Thoracic aorta (tissue), 2 donors: ENCODE measurements around the gene ZNF407. TPM values are rescaled to one million over a fixed set of nuclear protein-coding genes. Genes with fewer than 3 reads are reported as not detected.

ENCODE experiments used
- ATAC-seq: fragments of 150-250 bp; one replicate; pipeline ENCODE4 v1.8.0; 2017; ENCODE audit warnings: low read depth; ENCODE audit not compliant: insufficient number of reproducible peaks, low FRiP score
- DNase-seq: peaks from one replicate; pipeline ENCODE4 v3.0.0-alpha.2; 2020; ENCODE audit warnings: low spot score
- H3K27ac ChIP-seq, 2 donors: fragments of 200-600 bp; sonication (generic); 1 replicate in 1 of 2; 2 replicates in 1 of 2; pipeline ENCODE4 v1.5.1; 2016; ENCODE audit warnings: mild to moderate bottlenecking in 2 of 2, moderate library complexity in 2 of 2
- H3K27me3 ChIP-seq: fragments of 200-600 bp; sonication (generic); replicated peaks from 2 replicates; pipeline ENCODE4 v1.6.0; 2016; ENCODE audit warnings: mild to moderate bottlenecking; ENCODE audit not compliant: insufficient read depth
- H3K36me3 ChIP-seq: fragments of 200-600 bp; sonication (generic); one replicate; pipeline ENCODE4 v1.5.1; 2016
- H3K4me1 ChIP-seq, 2 donors: fragments of 200-600 bp; sonication (generic); 1 replicate in 1 of 2; 2 replicates in 1 of 2; pipeline versions ENCODE4 v1.5.1 to v1.6.0; 2016; ENCODE audit warnings: low read depth in 2 of 2, mild to moderate bottlenecking in 1 of 2; ENCODE audit not compliant: control insufficient read depth in 1 of 2
- H3K4me3 ChIP-seq: fragments of 200-600 bp; sonication (generic); 2 replicates; pipeline ENCODE4 v1.5.1; 2016; ENCODE audit warnings: mild to moderate bottlenecking
- H3K9me3 ChIP-seq: fragments of 200-600 bp; sonication (generic); 2 replicates; pipeline ENCODE4 v1.5.1; 2016
- CTCF ChIP-seq: fragments of 200-600 bp; sonication (generic); IDR thresholded peaks from one replicate; pipeline ENCODE4 v1.5.1; 2019; ENCODE audit warnings: antibody characterized with exemption
- total RNA-seq, 2 donors: library from RNA; depleted of rRNA; stranded (reverse); fragments of >200 nt; gene quantifications; one replicate each; pipeline versions ENCODE4 v1.1.0 to v1.2.3, GENCODE V29; 2016

Gene ZNF407
- total RNA-seq, 2 donors from 2014 or later, result 18.7 to 26.7 TPM

- H3K27me3 ChIP-seq, result no peaks in the 10 kb centered on the region
- H3K4me3 ChIP-seq, result no peak overlapping the region
- no peak for DNase-seq
- no peaks in the 10 kb centered on the region for H3K9me3 ChIP-seq
- ATAC-seq, result no peak
- H3K27ac ChIP-seq, result no peak overlapping the region
- no peaks in the 10 kb centered on the region for H3K36me3 ChIP-seq
- H3K4me1 ChIP-seq, result no peaks in the 10 kb centered on the region
- no peak for TF ChIP-seq CTCF
Measured at GRCh38 chr18:74623047-74623816, 25.6 kb downstream of the ZNF407 start.

- no peak for ATAC-seq
- Histone ChIP-seq H3K36me3 (no peaks in the 10 kb centered on the region), H3K27me3 (no peaks in the 10 kb centered on the region)
Measured at GRCh38 chr18:74624466-74624865, 26.8 kb downstream of the ZNF407 start.

GRCh38 chr18:74625157-74625556 is 27.5 kb downstream of the ZNF407 start:
- Histone ChIP-seq H3K27ac (no peak overlapping the region), H3K4me3 (no peak overlapping the region), H3K36me3 (no peaks in the 10 kb centered on the region), H3K9me3 (no peaks in the 10 kb centered on the region), H3K4me1 (no peaks in the 10 kb centered on the region), H3K27me3 (no peaks in the 10 kb centered on the region)
- DNase-seq (no peak), ATAC-seq (no peak)
- TF ChIP-seq CTCF, result no peak

More at GRCh38 chr18:74624466-74624865, 26.8 kb downstream of the ZNF407 start:
- Histone ChIP-seq H3K4me3 (no peak overlapping the region), H3K9me3 (no peaks in the 10 kb centered on the region), H3K4me1 (no peaks in the 10 kb centered on the region), H3K27ac (no peak overlapping the region)
- TF ChIP-seq CTCF, result no peak
- no peak for DNase-seq

- no peak for ATAC-seq
- DNase-seq, result no peak
- H3K27me3 ChIP-seq, result no peaks in the 10 kb centered on the region
- H3K9me3 ChIP-seq, result no peaks in the 10 kb centered on the region
- H3K27ac ChIP-seq, result no peak overlapping the region
- H3K4me1 ChIP-seq, result no peaks in the 10 kb centered on the region
- no peaks in the 10 kb centered on the region for H3K36me3 ChIP-seq
- no peak for TF ChIP-seq CTCF
- no peak overlapping the region for H3K4me3 ChIP-seq
Measured at GRCh38 chr18:74626049-74626874, 28.6 kb downstream of the ZNF407 start.

- Histone ChIP-seq H3K27ac (no peak overlapping the region), H3K4me3 (no peak overlapping the region), H3K36me3 (peaks cover 20% of the 10 kb centered on the region), H3K27me3 (no peaks in the 10 kb centered on the region), H3K4me1 (no peaks in the 10 kb centered on the region), H3K9me3 (no peaks in the 10 kb centered on the region)
- no peak for TF ChIP-seq CTCF
- ATAC-seq, result no peak
- DNase-seq, result no peak
Measured at GRCh38 chr18:74630804-74631203, 33.1 kb downstream of the ZNF407 start.
